ENCODE data around the gene LRRC8A. TPM values are rescaled to one million over a fixed set of nuclear protein-coding genes. Genes with fewer than 3 reads are reported as not detected.

Gene LRRC8A
- total RNA-seq, 1 donor: 38.0 TPM

GRCh38 chr9:128885798-128886197, 3.9 kb downstream of the LRRC8A start:
- peaks cover 83% of the 10 kb centered on the region for H3K79me2 ChIP-seq (ENCODE audit: insufficient read depth, low read length)
- no peak overlapping the region for H3K4me3 ChIP-seq (ENCODE audit: insufficient read depth, low read length)
- H3K4me2 ChIP-seq (ENCODE audit: insufficient read depth, low read length): no peak overlapping the region
- peaks cover 41% of the 10 kb centered on the region for H4K20me1 ChIP-seq (ENCODE audit: insufficient read depth, low read length)
- DNase-seq (ENCODE audit: insufficient read length, low spot score, missing footprints): no peak
- H3K4me1 ChIP-seq (ENCODE audit: insufficient read depth, low read length): peaks cover 28% of the 10 kb centered on the region
- peak overlapping the region; percentile 67 for H3K27ac ChIP-seq (ENCODE audit: low read depth, low read length)
- no peak for TF ChIP-seq CTCF (IDR thresholded peaks at IDR 0.05; ENCODE audit: extremely low read depth, low read depth, low read length)
- no peaks in the 10 kb centered on the region for H3K9me3 ChIP-seq (ENCODE audit: low read depth, low read length)
- peaks cover 24% of the 10 kb centered on the region for H3K36me3 ChIP-seq (ENCODE audit: insufficient read depth, low read length)
- H2AFZ ChIP-seq (ENCODE audit: low read length): no peak overlapping the region
- H3K27me3 ChIP-seq (ENCODE audit: insufficient read depth, low read length): no peaks in the 10 kb centered on the region

GRCh38 chr9:128886211-128886891, 4.4 kb downstream of the LRRC8A start:
- no peaks in the 10 kb centered on the region for H3K27me3 ChIP-seq (ENCODE audit: insufficient read depth, low read length)
- no peaks in the 10 kb centered on the region for H3K9me3 ChIP-seq (ENCODE audit: low read depth, low read length)
- peaks cover 27% of the 10 kb centered on the region for H3K36me3 ChIP-seq (ENCODE audit: insufficient read depth, low read length)
- H4K20me1 ChIP-seq (ENCODE audit: insufficient read depth, low read length): peaks cover 41% of the 10 kb centered on the region
- H3K4me3 ChIP-seq (ENCODE audit: insufficient read depth, low read length): no peak overlapping the region
- DNase-seq (ENCODE audit: insufficient read length, low spot score, missing footprints): peak; percentile 94
- H3K4me1 ChIP-seq (ENCODE audit: insufficient read depth, low read length): peaks cover 28% of the 10 kb centered on the region
- no peak for TF ChIP-seq CTCF (IDR thresholded peaks at IDR 0.05; ENCODE audit: extremely low read depth, low read depth, low read length)
- H3K27ac ChIP-seq (ENCODE audit: low read depth, low read length): peak overlapping the region; percentile 67
- H2AFZ ChIP-seq (ENCODE audit: low read length): no peak overlapping the region
- no peak overlapping the region for H3K4me2 ChIP-seq (ENCODE audit: insufficient read depth, low read length)
- peaks cover 86% of the 10 kb centered on the region for H3K79me2 ChIP-seq (ENCODE audit: insufficient read depth, low read length)

- peak overlapping the region; percentile 67 for H3K27ac ChIP-seq (ENCODE audit: low read depth, low read length)
- peaks cover 93% of the 10 kb centered on the region for H3K79me2 ChIP-seq (ENCODE audit: insufficient read depth, low read length)
- DNase-seq (ENCODE audit: insufficient read length, low spot score, missing footprints): peak; percentile 66
- H2AFZ ChIP-seq (ENCODE audit: low read length): no peak overlapping the region
- no peaks in the 10 kb centered on the region for H3K9me3 ChIP-seq (ENCODE audit: low read depth, low read length)
- H3K36me3 ChIP-seq (ENCODE audit: insufficient read depth, low read length): peaks cover 29% of the 10 kb centered on the region
- H3K4me2 ChIP-seq (ENCODE audit: insufficient read depth, low read length): no peak overlapping the region
- peaks cover 35% of the 10 kb centered on the region for H3K4me1 ChIP-seq (ENCODE audit: insufficient read depth, low read length)
- no peaks in the 10 kb centered on the region for H3K27me3 ChIP-seq (ENCODE audit: insufficient read depth, low read length)
- TF ChIP-seq CTCF (IDR thresholded peaks at IDR 0.05; ENCODE audit: extremely low read depth, low read depth, low read length): no peak
- no peak overlapping the region for H3K4me3 ChIP-seq (ENCODE audit: insufficient read depth, low read length)
- H4K20me1 ChIP-seq (ENCODE audit: insufficient read depth, low read length): peaks cover 44% of the 10 kb centered on the region
Observed at GRCh38 chr9:128887049-128887448, 5.1 kb downstream of the LRRC8A start.

- H3K4me1 ChIP-seq (ENCODE audit: insufficient read depth, low read length): peaks cover 44% of the 10 kb centered on the region
- no peak overlapping the region for H3K27ac ChIP-seq (ENCODE audit: low read depth, low read length)
- H3K4me3 ChIP-seq (ENCODE audit: insufficient read depth, low read length): no peak overlapping the region
- H2AFZ ChIP-seq (ENCODE audit: low read length): no peak overlapping the region
- no peak for TF ChIP-seq CTCF (IDR thresholded peaks at IDR 0.05; ENCODE audit: extremely low read depth, low read depth, low read length)
- peaks cover 45% of the 10 kb centered on the region for H4K20me1 ChIP-seq (ENCODE audit: insufficient read depth, low read length)
- no peaks in the 10 kb centered on the region for H3K27me3 ChIP-seq (ENCODE audit: insufficient read depth, low read length)
- no peak overlapping the region for H3K4me2 ChIP-seq (ENCODE audit: insufficient read depth, low read length)
- peaks cover 93% of the 10 kb centered on the region for H3K79me2 ChIP-seq (ENCODE audit: insufficient read depth, low read length)
- peaks cover 29% of the 10 kb centered on the region for H3K36me3 ChIP-seq (ENCODE audit: insufficient read depth, low read length)
- H3K9me3 ChIP-seq (ENCODE audit: low read depth, low read length): no peaks in the 10 kb centered on the region
- DNase-seq (ENCODE audit: insufficient read length, low spot score, missing footprints): peak; percentile 59
Observed at GRCh38 chr9:128887914-128888350, 6.0 kb downstream of the LRRC8A start.

Data from osteoblast (primary cell).